Breast epithelium (tissue), 3 donors: ENCODE measurements around the gene INTS6.

Experiments
- CTCF ChIP-seq, 3 donors: fragments of 450-650 bp; IDR thresholded peaks; one replicate each; pipeline ENCODE4 v1.5.1; 2016 to 2017; ENCODE audit warnings: antibody characterized with exemption in 3 of 3, mild to moderate bottlenecking in 3 of 3, moderate library complexity in 3 of 3
- POLR2AphosphoS5 ChIP-seq, 3 donors: sonication (generic); formaldehyde crosslinking; IDR thresholded peaks; one replicate each; pipeline ENCODE4 v1.6.1; 2017; ENCODE audit warnings: antibody characterized with exemption in 3 of 3

- TF ChIP-seq POLR2AphosphoS5 (IDR thresholded peaks at IDR 0.05) (no peak), CTCF (IDR thresholded peaks at IDR 0.05) (no peak)
These were observed 92.3 kb downstream of the INTS6 start for GRCh38 chr13:51360489-51360888.
